SK-N-SH (cell line): ENCODE measurements around the gene KCNH4. TPM values are rescaled to one million over a fixed set of nuclear protein-coding genes. Genes with fewer than 3 reads are reported as not detected.
"Not testable (repeated sequence)": the region's sequence is repeated elsewhere in the genome, so short reads cannot be mapped to it uniquely, and the experiment has no call there.

Experiments
- CTCF ChIA-PET: fragments of 300-600, 350-600 bp; formaldehyde crosslinking; extraction: SDS; loops from one replicate; lab custom pipeline; 2021; lab: Yijun Ruan, JAX
- POLR2A ChIA-PET: fragments of 350-600 bp; sonication (Branson Sonifier 250); formaldehyde crosslinking; extraction: SDS; loops from one replicate; lab custom pipeline; 2020; ENCODE audit warnings: antibody characterized with exemption, inconsistent platforms; lab: Yijun Ruan, JAX
- DNase-seq: peaks from one replicate; pipeline ENCODE4 v3.0.0; 2012
- H2AFZ ChIP-seq: fragments of 200-600 bp; sonication (generic); 2 replicates; pipeline ENCODE4 v1.8.1; 2016; ENCODE audit warnings: antibody characterized with exemption, mild to moderate bottlenecking, low read depth
- H3F3A ChIP-seq: fragments of 200-600 bp; sonication (generic); replicated peaks from 2 replicates; pipeline ENCODE3; 2016; ENCODE audit warnings: antibody characterized with exemption, mild to moderate bottlenecking; ENCODE audit not compliant: insufficient read depth
- H3K27ac ChIP-seq, 2 experiments: fragments of 200-500 bp in 1 of 2; fragments of 200-600 bp in 1 of 2; sonication (Bioruptor generic) in 1 of 2; sonication (generic), shearing (Covaris generic) in 1 of 2; 2 replicates each; pipeline versions ENCODE4 v1.5.1 to v1.6.1; 2014 to 2016; ENCODE audit warnings: low read depth in 2 of 2, inconsistent platforms in 1 of 2, low read length in 1 of 2, mild to moderate bottlenecking in 1 of 2, mixed read lengths in 1 of 2
- H3K27me3 ChIP-seq: fragments of 200-600 bp; sonication (generic), shearing (Covaris generic); 2 replicates; pipeline ENCODE4 v1.6.1; 2016; ENCODE audit warnings: mixed run types; ENCODE audit not compliant: insufficient read depth
- H3K36me3 ChIP-seq, 2 experiments: fragments of 200-500 bp in 1 of 2; fragments of 200-600 bp in 1 of 2; sonication (Bioruptor generic) in 1 of 2; sonication (generic) in 1 of 2; replicated peaks in 1 of 2; 2 replicates each; pipeline versions ENCODE3 to v1.5.1; 2014 to 2016; ENCODE audit warnings: low read length in 1 of 2, mild to moderate bottlenecking in 1 of 2; ENCODE audit not compliant: insufficient read depth in 2 of 2, control insufficient read depth in 1 of 2
- H3K4me1 ChIP-seq, 2 experiments: fragments of 200-500 bp in 1 of 2; fragments of 200-600 bp in 1 of 2; sonication (Bioruptor generic) in 1 of 2; sonication (generic), shearing (Covaris generic) in 1 of 2; 2 replicates each; pipeline versions ENCODE4 v1.5.1 to v1.6.1; 2014 to 2016; ENCODE audit warnings: low read depth in 1 of 2, low read length in 1 of 2, mixed run types in 1 of 2; ENCODE audit not compliant: insufficient read depth in 2 of 2, control insufficient read depth in 1 of 2
- H3K4me2 ChIP-seq: fragments of 200-600 bp; sonication (generic), shearing (Covaris generic); 2 replicates; pipeline ENCODE4 v1.6.1; 2017; ENCODE audit warnings: mixed run types
- H3K4me3 ChIP-seq, 2 experiments: fragments of 200-500 bp in 1 of 2; fragments of 200-600 bp in 1 of 2; sonication (Bioruptor generic) in 1 of 2; sonication (generic), shearing (Covaris generic) in 1 of 2; 2 replicates each; pipeline versions ENCODE4 v1.5.1 to v1.8.1; 2014 to 2016; ENCODE audit warnings: low read depth in 2 of 2, inconsistent platforms in 1 of 2, low read length in 1 of 2, mild to moderate bottlenecking in 1 of 2, mixed read lengths in 1 of 2, moderate library complexity in 1 of 2
- H3K79me2 ChIP-seq: fragments of 200-600 bp; sonication (generic); 2 replicates; pipeline ENCODE4 v1.8.1; 2017; ENCODE audit warnings: mild to moderate bottlenecking; ENCODE audit not compliant: insufficient read depth
- H3K9ac ChIP-seq: fragments of 200-600 bp; sonication (generic); 2 replicates; pipeline ENCODE4 v1.6.1; 2017; ENCODE audit warnings: mixed run types
- H3K9me2 ChIP-seq: fragments of 200-600 bp; sonication (generic); 2 replicates; pipeline ENCODE4 v1.6.1; 2017; ENCODE audit warnings: mixed run types
- H3K9me3 ChIP-seq: fragments of 200-600 bp; sonication (generic); 2 replicates; pipeline ENCODE4 v1.6.1; 2017; ENCODE audit warnings: mixed run types, mild to moderate bottlenecking, moderate library complexity
- H4K20me1 ChIP-seq: fragments of 200-600 bp; sonication (generic); 2 replicates; pipeline ENCODE4 v1.6.1; 2017; ENCODE audit warnings: mild to moderate bottlenecking, mixed run types; ENCODE audit not compliant: insufficient read depth
- CHD2 ChIP-seq: fragments of 150-350 bp; IDR thresholded peaks from 2 replicates; pipeline ENCODE4 v1.6.1; 2018; ENCODE audit warnings: low read length; ENCODE audit not compliant: partially characterized antibody
- EZH2phosphoT487 ChIP-seq: fragments of 200-600 bp; sonication (generic); IDR thresholded peaks from 2 replicates; pipeline ENCODE4 v1.6.1; 2017; ENCODE audit warnings: low read depth, mixed run types, mild to moderate bottlenecking, antibody characterized with exemption, moderate library complexity, borderline replicate concordance
- GATA2 ChIP-seq: sonication (generic); formaldehyde crosslinking; IDR thresholded peaks from 2 replicates; pipeline ENCODE4 v1.5.0; 2020; ENCODE audit warnings: mild to moderate bottlenecking, missing genetic modification reagents
- MAX ChIP-seq: IDR thresholded peaks from 2 replicates; pipeline ENCODE4 v1.4.0; 2012; ENCODE audit warnings: low read depth
- MEF2A ChIP-seq: IDR thresholded peaks from 2 replicates; pipeline ENCODE4 v1.4.0; 2012; ENCODE audit warnings: low read depth, borderline replicate concordance
- RFX5 ChIP-seq: IDR thresholded peaks from 2 replicates; pipeline ENCODE4 v1.6.1; 2012; ENCODE audit warnings: mild to moderate bottlenecking, improper control_type of control experiment, low read length
- SIN3A ChIP-seq: IDR thresholded peaks from 2 replicates; pipeline ENCODE4 v1.6.1; 2012; ENCODE audit warnings: low read depth, mild to moderate bottlenecking, low read length, moderate library complexity, borderline replicate concordance
- TCF12 ChIP-seq: IDR thresholded peaks from 2 replicates; pipeline ENCODE4 v1.4.0; 2012
- WGBS: methylation state at CpG from one replicate; pipeline ENCODE4 v1.1.6; 2017; ENCODE audit warnings: low lambda C conversion rate; 5-methylcytosine and 5-hydroxymethylcytosine counted together
- polyA plus RNA-seq, 3 experiments: library from polyadenylated mRNA; depleted of rRNA; stranded (reverse); fragments of >200 nt; gene quantifications; 2 replicates each; pipeline ENCODE4 v1.2.3, GENCODE V29; 2012

KCNH4 gene
- polyA plus RNA-seq, 1 of the 3 experiments (the other 2 are of a cell fraction): 0.46 TPM

- H3K4me2 ChIP-seq, H2AFZ ChIP-seq, POLR2A ChIA-PET, H3K27me3 ChIP-seq, DNase-seq, H3K4me1 ChIP-seq, H3K9me3 ChIP-seq, H3K9ac ChIP-seq, H3K27ac ChIP-seq, H3K9me2 ChIP-seq, H3F3A ChIP-seq, H4K20me1 ChIP-seq, H3K4me3 ChIP-seq, H3K79me2 ChIP-seq: not testable (repeated sequence)
- H3K36me3 ChIP-seq: peaks cover 18 to 58% of the 10 kb centered on the region in 2 experiments
- CTCF ChIA-PET: interaction anchor here (2.0 kb wide), 1 partner anchor 10 kb away, joined by 10 read pairs; no protein-coding TSS in a partner anchor
- WGBS: 84% methylated on average over 4 of the region's 9 CpGs
These were observed 31.0 kb upstream of the KCNH4 start for GRCh38 chr17:42211921-42212341.

GRCh38 chr17:42210046-42210445 is 29.1 kb upstream of the KCNH4 start:
- Histone ChIP-seq H3K36me3 (peaks cover 21 to 60% of the 10 kb centered on the region in 2 experiments), H3K79me2 (no peaks in the 10 kb centered on the region), H4K20me1 (no peaks in the 10 kb centered on the region), H3K9me3 (no peaks in the 10 kb centered on the region), H3K27ac (no peak overlapping the region), H3K9me2 (no peaks in the 10 kb centered on the region), H2AFZ (no peak overlapping the region), H3K4me3 (no peak overlapping the region), H3F3A (no peaks in the 10 kb centered on the region), H3K4me2 (no peak overlapping the region), H3K9ac (no peak overlapping the region), H3K27me3 (no peaks in the 10 kb centered on the region), H3K4me1 (no peaks in the 10 kb centered on the region)
- WGBS: 97% methylated on average over 6 of the region's 6 CpGs
- no peak for DNase-seq
- POLR2A ChIA-PET: no interaction called here
- CTCF ChIA-PET: no interaction called here
- no peak for TF ChIP-seq MEF2A
- no peak for TF ChIP-seq MAX
- no peak for TF ChIP-seq SIN3A
- no peak for TF ChIP-seq TCF12
- no peak for TF ChIP-seq EZH2phosphoT487
- TF ChIP-seq CHD2: no peak
- TF ChIP-seq GATA2 (CRISPR knock-in tag): no peak
- TF ChIP-seq RFX5: no peak

GRCh38 chr17:42206153-42206612 is 25.2 kb upstream of the KCNH4 start:
- H2AFZ ChIP-seq, H3K9me3 ChIP-seq, POLR2A ChIA-PET, H3K4me1 ChIP-seq, H4K20me1 ChIP-seq, H3K4me3 ChIP-seq, H3K27ac ChIP-seq, DNase-seq, H3K79me2 ChIP-seq, H3K27me3 ChIP-seq, H3K9me2 ChIP-seq, H3K9ac ChIP-seq, H3F3A ChIP-seq, H3K4me2 ChIP-seq: not testable (repeated sequence)
- 87% methylated on average over 8 of the region's 8 CpGs for WGBS
- CTCF ChIA-PET: interaction anchor here (0.9 to 1.5 kb wide), 2 partner anchors 16 to 23 kb away, joined by 4 to 7 read pairs; no protein-coding TSS in a partner anchor
- peaks cover 16 to 47% of the 10 kb centered on the region in 2 experiments for H3K36me3 ChIP-seq
